Activated T-helper 2 cell treated with anti-CD3 and anti-CD28 coated beads, Interferon-gamma antibody, Interleukin-2, Interleukin-4, amounts not matched to agents 10 μg/mL and 5 μg/mL and 100 μg/mL, durations not matched to agents 14 hours and 24 hours and 36 hours (primary cell): ENCODE measurements around the gene PLXNB3. TPM values are rescaled to one million over a fixed set of nuclear protein-coding genes. Genes with fewer than 3 reads are reported as not detected.

Source experiments
- DNase-seq: peaks from one replicate; pipeline ENCODE4 v3.0.0; 2021; ENCODE audit warnings: low spot score
- H3K27ac Mint-ChIP-seq: one replicate; pipeline ENCODE4 v1.8.0; 2021; ENCODE audit warnings: mixed read lengths
- H3K27me3 Mint-ChIP-seq: one replicate; pipeline ENCODE4 v1.8.0; 2021; ENCODE audit warnings: low read depth, mixed read lengths
- H3K36me3 Mint-ChIP-seq: one replicate; pipeline ENCODE4 v1.8.0; 2021; ENCODE audit warnings: low read depth, mixed read lengths
- H3K4me1 Mint-ChIP-seq: one replicate; pipeline ENCODE4 v1.8.0; 2021; ENCODE audit warnings: low read depth, mixed read lengths
- H3K4me3 Mint-ChIP-seq: one replicate; pipeline ENCODE4 v1.8.0; 2021; ENCODE audit warnings: low read depth, mild to moderate bottlenecking, moderate library complexity, mixed read lengths
- H3K9me3 Mint-ChIP-seq: one replicate; pipeline ENCODE4 v1.8.0; 2021; ENCODE audit warnings: mixed read lengths
- intact Hi-C: fragments of 100-400 bp; cut with micrococcal nuclease; formaldehyde crosslinking; loops from one replicate; pipeline ENCODE4 v1.15.1; 2023
- total RNA-seq: library from RNA; stranded (reverse); gene quantifications from 2 replicates; pipeline ENCODE4 v1.2.3, GENCODE V29; 2022

PLXNB3 gene
- total RNA-seq, 1 donor from 2014 or later, result 0.91 TPM

- Mint-ChIP-seq H3K4me1 (no peaks in the 10 kb centered on the region), H3K4me3 (no peak overlapping the region), H3K9me3 (no peaks in the 10 kb centered on the region), H3K36me3 (peaks cover 5% of the 10 kb centered on the region), H3K27ac (no peak overlapping the region), H3K27me3 (no peaks in the 10 kb centered on the region)
- intact Hi-C loops, result no loop called here
- DNase-seq, result no peak
Measured at GRCh38 chrX:153781428-153782047, 17.5 kb downstream of the PLXNB3 start.

DNA sequence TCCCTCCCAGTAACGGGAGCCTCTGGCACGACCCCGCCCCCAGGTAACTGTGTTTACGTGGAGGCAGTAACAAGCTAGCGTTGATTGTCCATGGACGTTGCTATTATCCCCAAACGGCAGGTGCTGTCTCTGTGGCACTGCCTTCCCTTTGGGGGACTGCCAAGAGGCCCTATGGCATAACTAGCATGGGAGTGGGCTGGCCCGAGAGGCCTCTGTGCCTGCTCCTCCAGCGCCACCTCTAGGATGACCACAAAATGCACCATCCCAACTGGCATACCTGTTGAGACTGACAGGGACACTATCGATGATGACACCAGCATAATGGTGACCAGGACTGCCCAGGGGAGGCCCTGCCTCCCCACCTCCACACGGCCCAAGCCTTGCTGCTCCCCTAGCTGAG is 18.3 kb downstream of the PLXNB3 start:
- DNase-seq, result no peak
- Mint-ChIP-seq H3K27me3 (no peaks in the 10 kb centered on the region), H3K36me3 (peaks cover 9% of the 10 kb centered on the region), H3K4me3 (no peak overlapping the region), H3K27ac (no peak overlapping the region), H3K4me1 (no peaks in the 10 kb centered on the region), H3K9me3 (no peaks in the 10 kb centered on the region)
- intact Hi-C loops, result no loop called here

DNA sequence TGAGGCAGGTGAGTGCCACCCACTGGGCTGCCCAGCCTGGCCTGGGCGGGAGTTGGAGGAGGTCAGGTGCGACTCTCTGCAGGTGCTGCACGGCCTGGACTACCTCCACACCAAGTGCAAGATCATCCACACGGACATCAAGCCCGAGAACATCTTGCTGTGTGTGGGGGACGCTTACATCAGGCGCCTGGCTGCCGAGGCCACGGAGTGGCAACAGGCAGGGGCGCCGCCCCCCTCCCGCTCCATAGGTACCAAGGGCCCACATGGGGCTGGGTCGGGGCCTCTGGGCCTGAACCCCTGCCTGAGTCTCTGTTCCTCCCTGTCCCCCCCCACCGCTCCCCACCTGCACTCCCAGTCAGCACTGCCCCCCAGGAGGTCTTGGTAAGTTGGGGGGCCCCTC is 18.8 kb downstream of the PLXNB3 start:
- Mint-ChIP-seq H3K9me3 (no peaks in the 10 kb centered on the region), H3K27ac (no peak overlapping the region), H3K4me1 (no peaks in the 10 kb centered on the region), H3K4me3 (no peak overlapping the region), H3K36me3 (peaks cover 13% of the 10 kb centered on the region), H3K27me3 (no peaks in the 10 kb centered on the region)
- intact Hi-C loops, result no loop called here
- no peak for DNase-seq

DNA sequence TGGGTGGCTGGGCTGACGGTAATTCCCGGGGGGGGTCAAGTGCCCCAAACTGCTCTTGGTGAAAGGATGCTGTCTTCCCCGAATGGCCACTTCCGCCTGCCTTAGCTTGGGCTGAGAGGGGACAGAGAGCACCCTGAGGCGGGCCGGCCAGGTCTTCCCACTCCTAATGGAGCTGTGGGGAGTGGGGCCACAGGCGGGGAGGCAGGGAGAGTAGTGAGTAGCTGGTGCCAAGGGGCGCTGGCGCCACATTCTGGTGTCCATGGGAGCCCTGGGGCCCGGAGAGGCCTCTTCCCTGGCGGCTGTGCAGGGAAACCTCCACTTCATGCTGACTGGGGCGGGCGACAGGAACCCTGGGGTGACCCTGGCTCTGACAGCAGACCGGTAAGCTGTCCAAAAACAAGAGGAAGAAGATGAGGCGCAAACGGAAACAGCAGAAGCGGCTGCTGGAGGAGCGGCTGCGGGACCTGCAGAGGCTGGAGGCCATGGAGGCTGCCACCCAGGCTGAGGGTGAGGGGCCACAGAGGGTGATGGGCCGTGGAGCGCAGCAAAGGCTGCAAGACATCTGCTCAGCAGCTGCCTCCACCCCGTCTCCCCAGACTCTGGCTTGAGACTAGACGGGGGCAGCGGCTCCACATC is 19.4 kb downstream of the PLXNB3 start:
- Mint-ChIP-seq H3K9me3 (no peaks in the 10 kb centered on the region), H3K36me3 (peaks cover 16% of the 10 kb centered on the region), H3K4me1 (no peaks in the 10 kb centered on the region), H3K27ac (no peak overlapping the region), H3K4me3 (no peak overlapping the region), H3K27me3 (no peaks in the 10 kb centered on the region)
- DNase-seq, result no peak
- intact Hi-C loops, result no loop called here

DNA sequence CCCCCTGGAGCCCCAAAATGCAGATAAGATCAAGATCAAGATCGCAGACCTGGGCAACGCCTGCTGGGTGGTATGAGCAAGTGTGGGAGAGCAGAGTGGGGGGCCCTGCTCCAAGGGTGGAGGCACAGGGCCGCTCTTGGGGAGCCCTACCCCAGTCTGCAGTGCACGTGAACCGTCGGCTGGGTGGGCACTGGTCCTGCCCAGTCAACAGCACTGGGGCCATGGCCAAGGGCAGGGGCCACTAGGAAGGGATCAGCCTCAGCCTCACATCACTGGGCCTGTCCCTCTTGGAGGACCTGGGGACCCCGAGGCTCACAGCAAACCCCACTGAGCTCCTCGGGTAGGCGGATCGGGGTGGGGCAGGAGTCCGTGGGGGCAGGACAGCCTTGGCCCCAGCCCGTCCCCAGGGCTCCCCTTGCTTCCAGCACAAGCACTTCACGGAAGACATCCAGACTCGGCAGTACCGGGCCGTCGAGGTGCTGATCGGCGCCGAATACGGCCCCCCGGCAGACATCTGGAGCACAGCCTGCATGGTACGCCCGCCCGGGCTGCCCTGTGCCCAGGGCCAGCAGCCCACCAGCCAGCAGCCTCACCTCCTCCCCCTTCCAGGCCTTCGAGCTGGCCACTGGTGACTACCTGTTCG is 20.4 kb downstream of the PLXNB3 start:
- Mint-ChIP-seq H3K36me3 (peaks cover 20% of the 10 kb centered on the region), H3K27ac (no peak overlapping the region), H3K9me3 (no peaks in the 10 kb centered on the region), H3K4me3 (no peak overlapping the region), H3K27me3 (no peaks in the 10 kb centered on the region), H3K4me1 (no peaks in the 10 kb centered on the region)
- intact Hi-C loops, result no loop called here
- DNase-seq, result no peak

GRCh38 chrX:153786669-153787068 is 22.6 kb downstream of the PLXNB3 start:
- H3K27ac Mint-ChIP-seq, result no peak overlapping the region
- intact Hi-C loops, result no loop called here

DNA sequence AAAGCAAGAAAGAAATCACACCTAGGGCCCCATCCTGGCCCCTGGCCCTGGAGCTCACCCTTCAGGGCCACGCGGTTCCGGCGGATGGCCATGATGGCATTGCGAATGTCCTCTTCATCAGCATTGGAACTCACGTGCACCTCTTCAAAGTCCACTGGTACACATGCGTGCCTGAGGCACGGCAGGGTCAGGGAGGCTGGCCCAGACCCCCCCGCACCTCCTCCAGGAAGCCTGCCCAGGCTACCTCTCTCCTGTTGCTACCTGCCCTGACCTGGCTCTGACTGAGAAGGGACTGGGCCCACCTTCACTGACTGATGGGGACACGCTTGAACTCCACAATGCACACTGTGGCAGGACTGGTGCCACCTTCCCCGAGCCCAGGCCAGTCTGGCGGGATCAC is 25.6 kb downstream of the PLXNB3 start:
- intact Hi-C loops, result no loop called here
- peaks cover 34% of the 10 kb centered on the region for H3K36me3 Mint-ChIP-seq
- no peak for DNase-seq
- H3K9me3 Mint-ChIP-seq, result no peaks in the 10 kb centered on the region
- peaks cover 6% of the 10 kb centered on the region for H3K4me1 Mint-ChIP-seq
- H3K4me3 Mint-ChIP-seq, result no peak overlapping the region
- no peaks in the 10 kb centered on the region for H3K27me3 Mint-ChIP-seq
- no peak overlapping the region for H3K27ac Mint-ChIP-seq

More at GRCh38 chrX:153786669-153787068, 22.6 kb downstream of the PLXNB3 start:
- no peak for DNase-seq
- no peaks in the 10 kb centered on the region for H3K27me3 Mint-ChIP-seq
- peaks cover 25% of the 10 kb centered on the region for H3K36me3 Mint-ChIP-seq
- no peak overlapping the region for H3K4me3 Mint-ChIP-seq
- no peaks in the 10 kb centered on the region for H3K4me1 Mint-ChIP-seq
- no peaks in the 10 kb centered on the region for H3K9me3 Mint-ChIP-seq

DNA sequence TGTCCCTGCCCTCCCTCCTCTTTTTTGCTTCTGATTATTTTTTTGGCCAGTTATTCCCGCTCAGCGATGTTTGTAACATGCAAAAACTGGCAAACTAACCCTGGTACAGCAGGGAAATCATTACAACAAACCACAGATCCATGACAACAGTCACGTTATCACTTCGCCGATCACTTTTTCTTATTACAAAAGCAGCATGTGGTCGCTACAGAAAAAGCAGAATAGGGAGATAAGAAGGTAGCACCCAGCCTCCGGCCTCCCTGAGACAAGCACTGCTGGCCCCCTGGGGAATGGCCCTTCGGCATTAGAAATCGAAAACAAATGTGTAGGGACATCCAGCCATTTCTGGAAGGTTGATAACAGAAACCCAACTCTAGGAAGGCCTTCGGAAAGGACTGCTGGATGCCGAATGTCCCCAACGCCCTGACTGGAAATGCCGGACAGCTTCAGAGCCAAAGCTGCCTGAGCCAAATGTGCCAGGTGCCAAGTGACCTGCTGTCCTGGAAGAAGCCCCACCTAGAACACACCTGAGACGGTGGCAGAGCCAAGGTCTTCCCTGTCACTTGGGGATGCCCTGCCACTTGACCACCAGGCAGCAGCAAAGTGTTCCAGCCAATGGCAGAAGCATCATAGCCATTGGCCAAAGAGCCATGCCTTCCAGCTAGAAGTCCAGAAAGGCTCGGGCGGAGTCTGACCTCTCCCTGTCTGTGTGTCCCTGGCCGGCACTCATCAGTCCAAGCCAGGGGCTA is 27.2 kb downstream of the PLXNB3 start:
- no peaks in the 10 kb centered on the region for H3K9me3 Mint-ChIP-seq
- no peak overlapping the region for H3K27ac Mint-ChIP-seq
- peaks cover 9% of the 10 kb centered on the region for H3K4me1 Mint-ChIP-seq
- no peak overlapping the region for H3K4me3 Mint-ChIP-seq
- H3K36me3 Mint-ChIP-seq, result peaks cover 40% of the 10 kb centered on the region
- H3K27me3 Mint-ChIP-seq, result no peaks in the 10 kb centered on the region
- intact Hi-C loops, result no loop called here
- DNase-seq, result no peak

- no peaks in the 10 kb centered on the region for H3K27me3 Mint-ChIP-seq
- H3K4me1 Mint-ChIP-seq, result peaks cover 9% of the 10 kb centered on the region
- no peak overlapping the region for H3K4me3 Mint-ChIP-seq
- intact Hi-C loops, result no loop called here
- H3K27ac Mint-ChIP-seq, result no peak overlapping the region
- peaks cover 43% of the 10 kb centered on the region for H3K36me3 Mint-ChIP-seq
- H3K9me3 Mint-ChIP-seq, result no peaks in the 10 kb centered on the region
- no peak for DNase-seq
Measured at GRCh38 chrX:153792368-153792767, 28.3 kb downstream of the PLXNB3 start.

- H3K36me3 Mint-ChIP-seq, result peaks cover 41% of the 10 kb centered on the region
- H3K9me3 Mint-ChIP-seq, result no peaks in the 10 kb centered on the region
- H3K27me3 Mint-ChIP-seq, result no peaks in the 10 kb centered on the region
- intact Hi-C loops, result no loop called here
- DNase-seq, result no peak
- H3K4me3 Mint-ChIP-seq, result peak overlapping the region; percentile 97
- peak overlapping the region; percentile 89 for H3K27ac Mint-ChIP-seq
- H3K4me1 Mint-ChIP-seq, result peaks cover 9% of the 10 kb centered on the region
Measured at GRCh38 chrX:153793291-153793690, 29.2 kb downstream of the PLXNB3 start.

GRCh38 chrX:153794018-153794896 is 30.2 kb downstream of the PLXNB3 start, which contains the start of the genes IDH3G and SSR4:
IDH3G (minus strand) TSS chrX:153794375; CDS start chrX:153794326, 49 bp downstream.
SSR4 (plus strand) TSS chrX:153794668; CDS start chrX:153794688, 20 bp downstream.
- intact Hi-C loops, result loop anchor here (1.0 kb wide), 2 partner anchors 70 to 134 kb away; partner anchors contain the start of genes ABCD1 and BCAP31
- Mint-ChIP-seq H3K27ac (peak within 1 kb of the TSS; percentile 93), H3K27me3 (no peaks in the 10 kb centered on the region), H3K4me3 (peak within 1 kb of the TSS; percentile 97), H3K36me3 (peaks cover 39% of the 10 kb centered on the region), H3K4me1 (peaks cover 9% of the 10 kb centered on the region), H3K9me3 (no peaks in the 10 kb centered on the region)
- DNase-seq, result peak; percentile 91
